Measurements from ENCODE around the gene PFDN1.
"Not testable (repeated sequence)": the region's sequence is repeated elsewhere in the genome, so short reads cannot be mapped to it uniquely, and the experiment has no call there.

The PFDN1 gene

GRCh38 chr5:140302786-140303639 lies at the start of gene PFDN1:
Gene PFDN1, minus strand, starts transcription at chr5:140303101. Its CDS starts 28 bp downstream, at chr5:140303073.
- DNase-seq: peak; percentile 87

- DNase-seq: peak; percentile 33
Measured at GRCh38 chr5:140351609-140352334, 48.9 kb upstream of the PFDN1 start.

- no peak for DNase-seq
Measured at GRCh38 chr5:140349244-140349643, 46.3 kb upstream of the PFDN1 start.

GRCh38 chr5:140348104-140348503 lies 45.2 kb upstream of the PFDN1 start:
- DNase-seq: no peak

- no peak for DNase-seq
Measured at GRCh38 chr5:140347360-140347759, 44.5 kb upstream of the PFDN1 start.

- peak; percentile 48 for DNase-seq
Measured at GRCh38 chr5:140346348-140347221, 43.7 kb upstream of the PFDN1 start, which contains the start of gene HBEGF. Gene HBEGF, minus strand, starts transcription at chr5:140346603. Its CDS starts 275 bp downstream, at chr5:140346328.

GRCh38 chr5:140345919-140346347 lies 43.0 kb upstream of the PFDN1 start:
- no peak for DNase-seq

GRCh38 chr5:140344683-140345423 lies 42.0 kb upstream of the PFDN1 start:
- peak; percentile 8 for DNase-seq

- DNase-seq: not testable (repeated sequence)
Measured at GRCh38 chr5:140343849-140344248, 40.9 kb upstream of the PFDN1 start.

- DNase-seq: no peak
Measured at GRCh38 chr5:140342896-140343295, 40.0 kb upstream of the PFDN1 start.

GRCh38 chr5:140342287-140342686 lies 39.4 kb upstream of the PFDN1 start:
- no peak for DNase-seq

- DNase-seq: no peak
Measured at GRCh38 chr5:140341591-140341990, 38.7 kb upstream of the PFDN1 start.

GRCh38 chr5:140340605-140341121 lies 37.8 kb upstream of the PFDN1 start:
- no peak for DNase-seq

- no peak for DNase-seq
Measured at GRCh38 chr5:140339636-140340035, 36.7 kb upstream of the PFDN1 start.

- DNase-seq: no peak
Measured at GRCh38 chr5:140338908-140339307, 36.0 kb upstream of the PFDN1 start.

GRCh38 chr5:140338336-140338735 lies 35.4 kb upstream of the PFDN1 start:
- no peak for DNase-seq

- DNase-seq: no peak
Measured at GRCh38 chr5:140337880-140338279, 35.0 kb upstream of the PFDN1 start.

- DNase-seq: no peak
Measured at GRCh38 chr5:140336388-140336787, 33.5 kb upstream of the PFDN1 start.

- no peak for DNase-seq
Measured at GRCh38 chr5:140331638-140332037, 28.7 kb upstream of the PFDN1 start.

GRCh38 chr5:140329739-140330481 lies 27.0 kb upstream of the PFDN1 start:
- no peak for DNase-seq

Data from NCI-H1105 treated with DMSO at 0.1 percent for 48 hours (cell line).